ENCODE measurements around the gene KCNE5. TPM values are rescaled to one million over a fixed set of nuclear protein-coding genes. Genes with fewer than 3 reads are reported as not detected.
"Not testable (repeated sequence)": the region's sequence is repeated elsewhere in the genome, so short reads cannot be mapped to it uniquely, and the experiment has no call there.

Gene KCNE5
- polyA plus RNA-seq (2012; ENCODE audit: low read depth, missing spikeins): 0.23 TPM

- DNase-seq (ENCODE audit: insufficient read length, low spot score) (no peak), FAIRE-seq (no peak)
- no peak for TF ChIP-seq SPI1 (IDR thresholded peaks at IDR 0.05; ENCODE audit: low read depth, low read length)
- no peak for TF ChIP-seq TAF1 (IDR thresholded peaks at IDR 0.05; ENCODE audit: low read depth, low read length)
- no peak for TF ChIP-seq POU2F2 (IDR thresholded peaks at IDR 0.05; ENCODE audit: low read depth, low read length)
Observed at GRCh38 chrX:109624641-109625616, at the start of gene KCNE5. Gene KCNE5 (minus strand): TSS chrX:109625172. CDS start chrX:109625020, 152 bp downstream.

- TF ChIP-seq POLR2A (IDR thresholded peaks at IDR 0.05; ENCODE audit: low read depth, low read length): no peak
- no peak for DNase-seq (ENCODE audit: insufficient read length, low spot score)
- peak; percentile 65 for FAIRE-seq
Observed at GRCh38 chrX:109672239-109672638, 47.3 kb upstream of the KCNE5 start.

GRCh38 chrX:109671170-109671569, 46.2 kb upstream of the KCNE5 start:
- not testable (repeated sequence) for DNase-seq (ENCODE audit: insufficient read length, low spot score); FAIRE-seq

- TF ChIP-seq TAF1 (IDR thresholded peaks at IDR 0.05; ENCODE audit: low read depth, low read length): no peak
- no peak for TF ChIP-seq POLR2AphosphoS5 (IDR thresholded peaks at IDR 0.05; ENCODE audit: low read depth, low read length)
- no peak for TF ChIP-seq POU2F2 (IDR thresholded peaks at IDR 0.05; ENCODE audit: low read depth, low read length)
- no peak for TF ChIP-seq POLR2A (IDR thresholded peaks at IDR 0.05; ENCODE audit: low read depth, low read length)
- TF ChIP-seq SPI1 (IDR thresholded peaks at IDR 0.05; ENCODE audit: low read depth, low read length): no peak
- no peak for TF ChIP-seq PAX5 (IDR thresholded peaks at IDR 0.05; ENCODE audit: insufficient read depth, low read length, severe bottlenecking)
- FAIRE-seq (no peak), DNase-seq (ENCODE audit: insufficient read length, low spot score) (no peak)
Observed at GRCh38 chrX:109667986-109668385, 43.0 kb upstream of the KCNE5 start.

- no peak for FAIRE-seq
Observed at GRCh38 chrX:109660435-109661143, 35.6 kb upstream of the KCNE5 start.

GRCh38 chrX:109658391-109658790, 33.4 kb upstream of the KCNE5 start:
- FAIRE-seq (no peak), DNase-seq (ENCODE audit: insufficient read length, low spot score) (no peak)
- TF ChIP-seq POU2F2 (IDR thresholded peaks at IDR 0.05; ENCODE audit: low read depth, low read length) (no peak), POLR2AphosphoS5 (IDR thresholded peaks at IDR 0.05; ENCODE audit: low read depth, low read length) (no peak), SPI1 (IDR thresholded peaks at IDR 0.05; ENCODE audit: low read depth, low read length) (no peak), PAX5 (IDR thresholded peaks at IDR 0.05; ENCODE audit: insufficient read depth, low read length, severe bottlenecking) (no peak), POLR2A (IDR thresholded peaks at IDR 0.05; ENCODE audit: low read depth, low read length) (no peak), TAF1 (IDR thresholded peaks at IDR 0.05; ENCODE audit: low read depth, low read length) (no peak)

More at GRCh38 chrX:109660435-109661143, 35.6 kb upstream of the KCNE5 start:
- TF ChIP-seq POLR2A (IDR thresholded peaks at IDR 0.05; ENCODE audit: low read depth, low read length): no peak
- TF ChIP-seq TAF1 (IDR thresholded peaks at IDR 0.05; ENCODE audit: low read depth, low read length): no peak
- TF ChIP-seq POU2F2 (IDR thresholded peaks at IDR 0.05; ENCODE audit: low read depth, low read length): no peak
- no peak for TF ChIP-seq PAX5 (IDR thresholded peaks at IDR 0.05; ENCODE audit: insufficient read depth, low read length, severe bottlenecking)
- TF ChIP-seq POLR2AphosphoS5 (IDR thresholded peaks at IDR 0.05; ENCODE audit: low read depth, low read length): no peak
- no peak for TF ChIP-seq SPI1 (IDR thresholded peaks at IDR 0.05; ENCODE audit: low read depth, low read length)
- no peak for DNase-seq (ENCODE audit: insufficient read length, low spot score)

DNA sequence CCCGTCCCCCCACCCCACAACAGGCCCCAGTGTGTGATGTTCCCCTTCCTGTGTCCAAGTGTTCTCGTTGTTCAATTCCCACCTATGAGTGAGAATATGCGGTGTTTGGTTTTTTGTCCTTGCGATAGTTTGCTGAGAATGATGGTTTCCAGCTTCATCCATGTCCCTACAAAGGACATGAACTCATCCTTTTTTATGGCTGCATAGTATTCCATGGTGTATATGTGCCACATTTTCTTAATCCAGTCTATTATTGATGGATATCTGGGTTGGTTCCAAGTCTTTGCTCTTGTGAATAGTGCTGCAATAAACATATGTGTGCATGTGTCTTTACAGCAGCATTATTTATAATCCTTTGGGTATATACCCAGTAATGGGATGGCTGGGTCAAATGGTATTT, 32.4 kb upstream of the KCNE5 start:
- not testable (repeated sequence) for FAIRE-seq; DNase-seq (ENCODE audit: insufficient read length, low spot score)

DNA sequence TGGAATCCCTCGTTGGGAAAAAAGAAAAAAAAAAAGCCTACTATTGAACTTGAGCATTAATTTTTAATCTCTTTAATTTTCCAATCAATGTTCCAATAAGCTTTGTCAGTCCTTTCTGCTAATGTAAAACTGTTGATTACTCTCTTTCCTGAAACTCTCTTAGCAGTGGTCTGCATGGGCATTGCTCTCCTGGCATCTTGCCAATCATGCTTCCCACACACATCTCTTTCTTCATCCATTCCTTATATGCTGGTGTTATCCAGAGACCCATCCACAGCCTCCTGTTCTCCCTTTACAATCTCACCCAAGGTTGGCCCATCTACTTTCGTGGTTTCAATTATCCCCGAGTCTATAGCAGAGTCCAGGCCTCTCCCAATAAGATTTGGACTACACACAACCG, 31.8 kb upstream of the KCNE5 start:
- TF ChIP-seq PAX5 (IDR thresholded peaks at IDR 0.05; ENCODE audit: insufficient read depth, low read length, severe bottlenecking) (no peak), POLR2A (IDR thresholded peaks at IDR 0.05; ENCODE audit: low read depth, low read length) (no peak), POLR2AphosphoS5 (IDR thresholded peaks at IDR 0.05; ENCODE audit: low read depth, low read length) (no peak), SPI1 (IDR thresholded peaks at IDR 0.05; ENCODE audit: low read depth, low read length) (no peak), TAF1 (IDR thresholded peaks at IDR 0.05; ENCODE audit: low read depth, low read length) (no peak), POU2F2 (IDR thresholded peaks at IDR 0.05; ENCODE audit: low read depth, low read length) (no peak)
- DNase-seq (ENCODE audit: insufficient read length, low spot score) (no peak), FAIRE-seq (no peak)

DNA sequence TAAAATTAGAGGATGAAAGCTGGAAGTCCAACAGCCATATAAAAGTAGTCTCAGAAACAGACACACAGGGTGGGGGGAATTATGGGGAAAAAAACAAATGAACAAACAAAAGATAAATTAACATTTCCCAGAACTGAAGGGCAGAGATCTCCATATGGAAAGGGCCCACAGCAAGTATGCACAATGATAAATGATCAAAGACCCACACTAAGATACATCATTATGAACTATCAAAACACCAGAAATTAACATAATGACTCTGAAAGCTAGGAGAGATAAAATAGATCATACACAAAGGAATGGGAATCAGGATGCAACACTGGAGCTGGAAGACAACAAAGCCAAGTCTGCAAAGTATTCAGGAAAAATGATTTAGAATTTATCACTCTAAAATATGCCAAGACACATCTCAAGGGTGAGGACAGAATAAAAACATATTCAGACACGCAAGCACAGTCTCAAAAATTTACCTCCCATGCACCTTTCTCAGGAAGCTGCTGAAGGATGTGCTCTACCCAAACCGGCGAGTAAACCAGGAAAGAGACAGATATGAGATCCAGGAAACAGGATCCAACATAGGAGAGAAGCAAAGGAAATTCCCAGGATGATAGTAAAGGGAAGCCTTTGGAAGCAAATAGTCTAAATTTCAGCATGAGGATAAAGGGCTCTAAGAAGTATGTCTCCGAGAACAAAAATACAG, 30.7 kb upstream of the KCNE5 start:
- TF ChIP-seq SPI1 (IDR thresholded peaks at IDR 0.05; ENCODE audit: low read depth, low read length): no peak

DNA sequence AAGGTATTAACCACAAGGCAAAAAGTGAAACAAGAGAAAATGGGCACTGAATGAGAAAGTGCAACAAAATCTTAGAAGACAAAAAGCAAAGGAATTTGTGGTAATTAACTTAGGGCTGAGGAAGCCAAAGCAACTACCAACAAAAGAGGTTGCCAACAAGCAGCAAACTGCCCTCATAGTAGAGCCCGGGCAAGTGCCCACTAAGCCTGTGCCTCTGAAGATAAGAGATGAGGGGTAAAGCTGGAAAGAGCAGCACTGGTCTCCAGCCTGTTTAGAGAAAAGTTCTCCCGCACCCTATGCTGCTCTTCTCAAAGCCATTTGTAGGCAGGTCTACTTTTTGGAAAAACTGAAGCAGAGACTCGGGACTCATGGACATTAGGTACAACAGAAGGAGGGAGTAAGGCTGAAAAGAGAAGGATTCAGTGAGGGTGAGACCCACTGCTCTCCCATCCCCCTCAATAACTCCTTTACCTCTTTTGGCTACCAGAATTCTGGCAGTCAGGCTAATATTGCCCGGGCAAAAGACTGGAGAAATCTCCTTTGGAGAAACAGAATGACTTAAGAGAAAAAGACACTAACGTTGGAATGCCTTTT, 29.6 kb upstream of the KCNE5 start:
- peak; percentile 43 for FAIRE-seq

More for the DNA sequence above, 30.7 kb upstream of the KCNE5 start:
- DNase-seq (ENCODE audit: insufficient read length, low spot score): no peak
- FAIRE-seq: no peak

GRCh38 chrX:109644671-109645070, 19.7 kb upstream of the KCNE5 start:
- FAIRE-seq; DNase-seq (ENCODE audit: insufficient read length, low spot score): not testable (repeated sequence)

More for the DNA sequence above, 29.6 kb upstream of the KCNE5 start:
- DNase-seq (ENCODE audit: insufficient read length, low spot score): no peak
- TF ChIP-seq PAX5 (IDR thresholded peaks at IDR 0.05; ENCODE audit: insufficient read depth, low read length, severe bottlenecking) (no peak), POLR2AphosphoS5 (IDR thresholded peaks at IDR 0.05; ENCODE audit: low read depth, low read length) (no peak), SPI1 (IDR thresholded peaks at IDR 0.05; ENCODE audit: low read depth, low read length) (no peak), POU2F2 (IDR thresholded peaks at IDR 0.05; ENCODE audit: low read depth, low read length) (no peak), TAF1 (IDR thresholded peaks at IDR 0.05; ENCODE audit: low read depth, low read length) (no peak), POLR2A (IDR thresholded peaks at IDR 0.05; ENCODE audit: low read depth, low read length) (no peak)
